ENCODE data around the gene SPEG.

DNA sequence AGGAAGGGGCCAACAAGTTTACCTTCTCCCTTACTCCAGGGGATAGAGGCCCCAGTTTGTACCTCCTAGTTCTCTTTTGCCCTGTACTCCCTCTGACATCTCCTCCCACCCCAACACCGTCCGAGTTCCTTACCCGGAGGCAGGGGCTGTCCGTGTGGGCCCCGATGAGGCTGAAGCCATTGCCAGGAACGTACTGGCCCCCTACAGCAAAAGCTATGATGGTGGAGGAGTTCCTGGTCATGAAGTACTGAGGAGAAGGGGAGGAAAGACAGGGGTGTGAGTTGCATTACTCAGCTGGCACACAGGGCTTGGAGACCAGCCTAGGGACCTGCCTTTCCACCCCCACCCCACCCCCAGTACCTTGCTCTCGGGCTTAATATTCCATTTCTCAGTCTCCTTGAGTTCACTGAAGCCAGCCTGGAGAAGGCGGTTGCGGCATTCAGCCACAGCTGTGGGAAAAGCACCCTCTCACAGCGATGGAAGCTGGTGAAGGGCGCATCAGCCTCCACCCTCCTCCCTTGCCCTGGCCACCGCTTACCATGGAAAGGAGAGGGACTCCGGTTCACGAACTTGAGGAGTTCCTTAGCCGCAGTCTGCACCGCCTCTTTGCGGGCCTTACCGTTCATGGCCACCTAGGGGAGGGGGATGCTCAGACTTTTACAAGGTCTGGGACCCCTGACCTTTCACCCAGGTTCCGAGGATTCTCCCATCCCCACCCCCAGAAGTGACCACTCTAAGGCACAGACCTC lies 47.9 kb upstream of the SPEG start:
- TF ChIP-seq CTCF (IDR thresholded peaks at IDR 0.05), result no peak
- no peak for TF ChIP-seq POLR2A (IDR thresholded peaks at IDR 0.05)

Data from right lobe of liver (tissue), 4 donors.